ACC112 (cell line): Measurements from ENCODE around the gene SLC5A10.

ENCODE experiments used
- H2AFZ ChIP-seq: fragments of 200-600 bp; sonication (generic); one replicate; pipeline ENCODE4 v1.6.0; 2017; ENCODE audit warnings: antibody characterized with exemption, low read length; ENCODE audit not compliant: unreplicated experiment
- H3K27ac ChIP-seq: fragments of 200-600 bp; sonication (generic); 2 replicates; pipeline ENCODE4 v1.5.1; 2014; ENCODE audit warnings: low read depth, mild to moderate bottlenecking, antibody characterized with exemption, low read length, moderate library complexity
- H3K27me3 ChIP-seq: fragments of 200-600 bp; sonication (generic); 2 replicates; pipeline ENCODE4 v1.6.1; 2014; ENCODE audit warnings: mild to moderate bottlenecking, antibody characterized with exemption, low read length, moderate library complexity, mixed read lengths; ENCODE audit not compliant: insufficient read depth
- H3K36me3 ChIP-seq: fragments of 200-600 bp; sonication (generic); 2 replicates; pipeline ENCODE4 v1.6.1; 2016; ENCODE audit warnings: mild to moderate bottlenecking, antibody characterized with exemption, low read length, moderate library complexity, mixed read lengths; ENCODE audit not compliant: insufficient read depth
- H3K4me1 ChIP-seq: fragments of 200-600 bp; sonication (generic); one replicate; pipeline ENCODE4 v1.6.1; 2016; ENCODE audit warnings: low read length, mixed read lengths; ENCODE audit not compliant: insufficient read depth, unreplicated experiment, control insufficient read depth
- H3K4me3 ChIP-seq: fragments of 200-600 bp; sonication (generic); 2 replicates; pipeline ENCODE4 v1.5.1; 2014; ENCODE audit warnings: mild to moderate bottlenecking, low read depth, low read length
- H3K79me2 ChIP-seq: fragments of 200-600 bp; sonication (generic); one replicate; pipeline ENCODE4 v1.6.0; 2016; ENCODE audit warnings: low read length; ENCODE audit not compliant: control insufficient read depth, unreplicated experiment, insufficient read depth

Gene SLC5A10

DNA sequence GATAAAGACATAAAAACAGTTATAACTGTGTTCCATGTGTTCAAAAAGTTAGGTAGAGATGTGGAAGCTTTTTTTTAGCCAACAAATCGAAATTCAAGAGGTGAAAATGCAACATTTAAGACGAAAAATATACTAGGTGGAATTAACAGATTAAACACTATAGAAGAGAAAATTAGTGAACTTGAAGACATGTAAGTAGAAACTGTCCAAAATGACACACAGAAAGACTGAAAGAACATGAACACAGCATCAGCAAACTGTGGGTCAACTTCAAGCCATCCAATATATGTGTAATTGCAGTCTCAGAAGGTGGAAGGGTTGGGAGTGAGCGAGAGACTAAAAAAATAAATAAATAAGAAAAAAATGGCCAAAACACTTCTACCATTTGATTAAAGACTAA, 43.3 kb downstream of the SLC5A10 start:
- Histone ChIP-seq H3K27ac (no peak overlapping the region), H3K4me3 (no peak overlapping the region), H2AFZ (no peak overlapping the region), H3K27me3 (no peaks in the 10 kb centered on the region), H3K4me1 (no peaks in the 10 kb centered on the region), H3K36me3 (peaks cover 28% of the 10 kb centered on the region; the same call in 1 of the 2 replicates), H3K79me2 (peaks cover 58% of the 10 kb centered on the region)

DNA sequence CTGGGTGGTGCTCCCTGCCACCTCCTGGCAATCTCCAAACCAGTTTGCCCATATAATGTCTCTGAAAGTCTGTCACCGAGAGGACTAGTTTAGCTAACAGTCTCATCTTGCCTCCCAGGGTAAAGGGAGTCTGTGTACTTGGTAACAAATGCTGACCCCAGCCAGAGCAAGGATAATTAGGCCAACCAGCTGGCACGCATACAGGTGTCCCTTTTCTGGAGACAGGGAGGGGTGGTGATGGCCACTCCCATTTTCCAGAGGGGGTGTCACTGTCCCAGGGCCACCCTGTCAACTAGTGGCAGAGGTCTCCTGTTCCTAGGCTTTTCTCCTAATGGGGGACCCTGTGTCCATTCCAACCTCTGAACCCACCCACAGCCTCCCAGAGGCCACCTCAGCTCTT, 44.5 kb downstream of the SLC5A10 start:
- peaks cover 28% of the 10 kb centered on the region; the same call in 1 of the 2 replicates for H3K36me3 ChIP-seq
- peaks cover 69% of the 10 kb centered on the region for H3K79me2 ChIP-seq
- no peak overlapping the region for H3K27ac ChIP-seq
- H3K4me1 ChIP-seq, result peaks cover 10% of the 10 kb centered on the region
- no peaks in the 10 kb centered on the region for H3K27me3 ChIP-seq
- no peak overlapping the region for H2AFZ ChIP-seq
- no peak overlapping the region for H3K4me3 ChIP-seq

- Histone ChIP-seq H3K27ac (no peak overlapping the region), H3K79me2 (peaks cover 78% of the 10 kb centered on the region), H3K36me3 (peaks cover 28% of the 10 kb centered on the region; the same call in 1 of the 2 replicates), H3K4me3 (no peak overlapping the region), H3K4me1 (peaks cover 22% of the 10 kb centered on the region), H3K27me3 (no peaks in the 10 kb centered on the region), H2AFZ (no peak overlapping the region)
Measured at GRCh38 chr17:18997650-18998196, 45.8 kb downstream of the SLC5A10 start.

DNA sequence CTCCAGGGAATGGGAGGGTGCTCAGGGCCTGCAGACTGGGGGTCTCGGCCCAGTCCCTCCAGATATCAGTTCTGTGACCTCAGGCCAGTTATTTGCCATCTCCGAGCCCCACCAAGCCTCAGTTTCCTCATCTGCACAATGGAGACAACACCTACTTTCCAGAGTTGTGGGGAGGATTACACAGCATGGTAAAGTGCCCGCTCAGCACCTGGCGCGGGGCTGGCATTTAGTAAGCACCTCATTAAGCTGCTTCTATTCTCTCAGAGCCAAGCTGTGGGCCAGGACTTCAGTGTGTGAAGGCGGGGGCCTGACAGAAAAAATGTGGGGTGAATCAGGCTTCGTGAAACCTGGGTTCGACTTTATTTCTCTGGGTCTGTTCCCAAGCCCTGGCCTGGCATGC, 47.4 kb downstream of the SLC5A10 start:
- peaks cover 80% of the 10 kb centered on the region for H3K79me2 ChIP-seq
- H3K27ac ChIP-seq, result no peak overlapping the region
- peaks cover 29% of the 10 kb centered on the region for H3K4me1 ChIP-seq
- H2AFZ ChIP-seq, result no peak overlapping the region
- no peaks in the 10 kb centered on the region for H3K27me3 ChIP-seq
- no peak overlapping the region for H3K4me3 ChIP-seq
- peaks cover 28% of the 10 kb centered on the region; the same call in 1 of the 2 replicates for H3K36me3 ChIP-seq

- Histone ChIP-seq H3K79me2 (peaks cover 76% of the 10 kb centered on the region), H3K4me1 (peaks cover 29% of the 10 kb centered on the region), H3K36me3 (peaks cover 25% of the 10 kb centered on the region; the same call in 1 of the 2 replicates)
Measured at GRCh38 chr17:18999911-19000310, 47.9 kb downstream of the SLC5A10 start.

DNA sequence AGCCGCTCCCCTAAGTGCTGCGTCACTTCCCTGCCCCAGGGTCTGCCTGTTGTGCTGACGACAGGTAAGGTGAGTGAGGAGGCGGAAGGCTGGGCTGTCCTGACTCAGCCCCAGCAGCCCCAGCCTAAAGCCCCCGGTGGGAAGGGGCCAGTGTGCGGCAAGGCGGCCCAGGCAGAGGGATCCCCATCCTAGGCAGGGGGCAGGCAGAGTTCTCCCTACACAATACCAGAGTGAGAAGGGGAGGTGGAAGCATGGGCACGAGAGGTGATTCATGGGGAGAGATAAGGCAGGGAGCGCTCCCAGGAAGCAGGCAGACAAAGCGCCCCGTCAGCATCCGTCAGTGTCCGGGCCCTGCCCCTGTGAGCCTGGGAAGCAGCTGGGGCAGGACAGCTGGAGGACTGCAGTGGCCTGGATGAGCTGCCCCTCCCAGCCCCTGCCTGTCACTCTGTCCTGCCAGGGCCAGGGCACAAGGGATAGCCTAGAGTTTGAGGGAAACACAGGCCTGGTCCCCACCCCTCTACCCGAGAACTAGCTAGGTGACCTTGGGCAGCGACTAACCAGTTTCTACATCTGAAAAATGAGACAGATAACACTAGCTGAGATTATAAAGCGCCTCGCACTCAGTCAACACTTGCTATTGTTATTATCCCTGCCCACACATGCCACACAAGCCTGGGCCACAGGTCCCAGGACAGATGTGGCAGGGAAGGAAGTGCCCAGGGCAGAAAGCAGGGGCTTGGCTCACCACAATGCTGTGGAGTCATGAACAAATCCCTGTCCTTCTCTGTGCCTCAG, 48.8 kb downstream of the SLC5A10 start:
- peak overlapping the region; percentile 45; the same call in 1 of the 2 replicates for H3K27ac ChIP-seq
- H3K27me3 ChIP-seq, result no peaks in the 10 kb centered on the region
- peaks cover 29% of the 10 kb centered on the region for H3K4me1 ChIP-seq
- peaks cover 23% of the 10 kb centered on the region; the same call in 1 of the 2 replicates for H3K36me3 ChIP-seq
- H3K79me2 ChIP-seq, result peaks cover 72% of the 10 kb centered on the region
- H3K4me3 ChIP-seq, result peak overlapping the region; percentile 21; the same call in 1 of the 2 replicates
- no peak overlapping the region for H2AFZ ChIP-seq

More at GRCh38 chr17:18999911-19000310, 47.9 kb downstream of the SLC5A10 start:
- H3K27me3 ChIP-seq, result no peaks in the 10 kb centered on the region
- no peak overlapping the region for H3K4me3 ChIP-seq
- H2AFZ ChIP-seq, result no peak overlapping the region
- H3K27ac ChIP-seq, result no peak overlapping the region

- peaks cover 29% of the 10 kb centered on the region for H3K4me1 ChIP-seq
- H3K4me3 ChIP-seq, result peak overlapping the region; percentile 95
- H3K27me3 ChIP-seq, result no peaks in the 10 kb centered on the region
- H3K36me3 ChIP-seq, result peaks cover 10% of the 10 kb centered on the region; the same call in 1 of the 2 replicates
- H3K27ac ChIP-seq, result no peak overlapping the region
- H2AFZ ChIP-seq, result no peak overlapping the region
- H3K79me2 ChIP-seq, result peaks cover 61% of the 10 kb centered on the region
Measured at GRCh38 chr17:19001907-19002590, 50.1 kb downstream of the SLC5A10 start.

- Histone ChIP-seq H3K4me3 (peak overlapping the region; percentile 95), H3K4me1 (peaks cover 29% of the 10 kb centered on the region), H3K27ac (no peak overlapping the region), H3K36me3 (peaks cover under 1% of the 10 kb centered on the region; the same call in 1 of the 2 replicates), H3K79me2 (peaks cover 52% of the 10 kb centered on the region), H2AFZ (no peak overlapping the region), H3K27me3 (no peaks in the 10 kb centered on the region)
Measured at GRCh38 chr17:19002805-19003542, 51.0 kb downstream of the SLC5A10 start.

DNA sequence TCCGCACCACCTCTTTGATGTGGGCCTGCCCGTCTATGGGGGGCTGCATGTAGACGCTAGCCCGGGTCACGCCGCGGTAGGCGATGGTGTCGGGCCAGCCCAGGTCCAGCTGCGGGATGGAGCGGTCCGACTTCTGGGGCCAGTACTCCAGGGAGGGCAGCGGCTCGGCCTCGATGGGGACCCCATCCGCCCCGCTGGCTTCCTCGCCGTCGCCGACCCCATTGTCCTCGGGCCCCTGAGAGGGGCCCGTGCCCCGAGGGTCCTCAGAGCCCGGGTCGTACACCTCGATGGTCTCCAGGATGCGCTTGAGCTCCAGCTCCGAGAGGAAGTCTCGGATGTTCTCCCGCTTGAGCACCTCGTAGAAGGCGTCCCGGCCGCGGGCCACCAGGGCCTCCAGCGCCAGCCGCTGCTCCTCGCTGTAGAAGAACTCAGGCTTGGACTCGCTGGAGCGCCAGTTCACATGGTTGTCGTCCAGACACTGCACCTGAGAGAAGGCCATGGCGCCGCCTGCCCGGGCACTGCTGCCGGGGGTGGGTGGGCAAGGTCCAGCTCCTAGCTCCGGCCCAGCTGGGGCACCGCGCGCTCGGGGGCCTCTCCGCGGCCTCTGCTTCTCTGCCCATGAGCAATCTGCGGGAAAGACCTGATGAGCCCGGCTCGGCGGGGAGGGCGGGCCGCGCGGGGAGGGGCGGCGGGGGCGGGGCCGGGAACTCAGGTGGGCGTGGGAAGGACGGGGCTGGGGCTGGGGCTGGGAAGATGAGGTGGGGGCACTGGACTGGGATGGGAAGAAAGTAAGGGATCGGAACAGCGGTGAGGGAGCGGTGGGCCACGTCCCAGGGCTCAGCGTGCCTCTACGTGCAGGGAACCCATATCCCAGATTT, 51.8 kb downstream of the SLC5A10 start:
- Histone ChIP-seq H3K36me3 (no peaks in the 10 kb centered on the region), H3K4me3 (peak overlapping the region; percentile 95), H3K4me1 (peaks cover 29% of the 10 kb centered on the region), H2AFZ (peak overlapping the region; percentile 77), H3K27me3 (no peaks in the 10 kb centered on the region), H3K79me2 (peaks cover 47% of the 10 kb centered on the region), H3K27ac (peak overlapping the region; percentile 41; the same call in 1 of the 2 replicates)
